HG03378 (cell line): Measurements from ENCODE around the gene KRTAP4-16.
"Not testable (repeated sequence)": the region's sequence is repeated elsewhere in the genome, so short reads cannot be mapped to it uniquely, and the experiment has no call there.

Experiments
- ATAC-seq: cut with Tn5 transposase; IDR thresholded peaks from one replicate; pipeline ENCODE4 v1.9.1; 2021; ENCODE audit warnings: mild to moderate bottlenecking, moderate library complexity; ENCODE audit not compliant: unreplicated experiment

The KRTAP4-16 gene

DNA sequence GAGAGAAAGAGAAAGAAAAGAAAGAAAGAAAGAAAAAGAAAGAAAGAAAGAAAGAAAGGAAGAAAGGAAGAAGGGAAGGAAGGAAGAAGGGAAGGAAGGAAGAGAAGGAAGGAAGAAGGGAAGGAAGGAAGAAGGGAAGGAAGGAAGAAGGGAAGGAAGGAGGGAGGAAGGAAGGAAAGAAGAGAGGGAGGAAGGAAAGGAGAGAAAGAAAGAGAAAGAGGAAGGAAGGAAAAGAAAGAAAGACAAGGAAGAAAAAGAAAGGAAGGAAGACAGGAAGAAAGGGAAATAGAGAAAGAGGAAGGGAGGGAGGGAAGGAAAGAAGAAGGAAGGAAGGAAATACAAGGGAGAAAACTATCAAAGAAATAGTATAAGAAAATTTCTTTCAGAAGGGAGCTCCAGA lies 25.2 kb downstream of the KRTAP4-16 start:
- no peak for ATAC-seq

DNA sequence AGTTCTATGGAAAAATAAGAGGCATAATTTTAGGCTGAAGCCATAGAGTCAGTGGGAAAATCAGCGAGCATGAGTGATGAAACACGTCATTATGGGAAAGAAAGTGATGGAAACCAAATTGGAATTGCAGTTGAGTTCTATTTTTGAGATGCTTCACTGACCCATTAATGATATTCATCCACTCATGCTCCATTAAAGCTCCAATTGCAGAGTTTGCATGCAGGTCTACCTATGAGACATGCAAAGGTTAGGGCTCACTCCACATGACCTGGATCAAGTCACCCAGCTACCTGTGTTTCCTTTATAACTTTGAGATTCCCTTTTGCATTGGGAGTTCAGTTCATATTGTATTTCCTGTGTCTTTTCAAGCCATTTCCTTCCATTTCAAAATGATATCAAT lies 28.3 kb downstream of the KRTAP4-16 start:
- ATAC-seq, result no peak

DNA sequence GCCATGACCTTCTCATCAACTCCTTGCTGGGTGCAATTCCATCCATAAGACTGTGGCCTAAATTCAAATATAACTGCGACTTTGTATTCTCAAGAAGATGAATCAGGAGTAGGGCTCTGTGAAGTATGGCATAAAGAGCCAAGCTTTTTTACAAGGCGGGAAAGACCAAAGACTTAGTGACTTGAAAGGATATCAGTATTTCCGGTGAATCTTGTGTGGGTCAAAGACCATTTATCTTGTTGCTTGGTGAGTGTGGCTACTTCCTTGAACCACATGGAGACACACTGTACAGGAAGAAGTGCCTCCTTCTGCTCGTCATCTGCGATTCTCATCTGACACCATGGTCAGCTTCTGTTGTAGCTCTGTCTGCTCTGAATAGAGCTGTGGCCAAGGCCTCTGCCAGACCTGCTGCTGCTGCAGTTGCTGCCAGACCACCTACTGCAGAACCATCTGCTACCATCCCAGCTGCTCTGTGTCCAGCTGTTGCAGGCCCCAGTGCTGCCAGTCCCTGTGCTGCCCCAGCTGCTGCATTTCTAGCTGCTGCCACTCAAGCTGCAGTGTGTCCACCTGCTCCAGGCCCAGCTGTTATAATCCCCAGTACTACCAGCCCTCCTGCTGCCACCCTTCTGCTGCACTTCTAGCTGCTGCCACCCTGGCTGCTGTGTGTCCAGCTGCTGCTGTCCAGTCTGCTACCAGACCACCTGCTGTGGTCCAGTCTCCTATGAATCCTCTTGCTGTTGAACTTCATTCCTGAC lies 30.2 kb downstream of the KRTAP4-16 start:
- no peak for ATAC-seq

DNA sequence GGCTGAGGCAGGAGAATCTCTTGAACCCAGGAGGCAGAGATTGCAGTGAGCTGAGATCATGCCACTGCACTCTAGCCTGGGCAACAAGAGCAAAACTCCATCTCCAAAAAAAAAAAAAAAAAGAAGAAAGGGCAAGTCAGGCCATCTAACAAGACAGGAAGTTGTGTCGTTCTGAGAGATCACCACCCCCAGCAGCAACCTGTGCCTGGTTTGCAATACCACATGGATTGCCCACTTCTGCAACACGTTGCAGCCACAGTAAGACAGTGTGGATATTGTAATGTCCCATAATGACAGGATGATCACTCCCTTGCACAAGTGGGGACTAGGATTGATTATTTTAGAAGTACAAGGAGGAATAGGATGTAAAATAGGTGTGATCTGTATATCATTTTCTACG lies 33.0 kb downstream of the KRTAP4-16 start:
- no peak for ATAC-seq

DNA sequence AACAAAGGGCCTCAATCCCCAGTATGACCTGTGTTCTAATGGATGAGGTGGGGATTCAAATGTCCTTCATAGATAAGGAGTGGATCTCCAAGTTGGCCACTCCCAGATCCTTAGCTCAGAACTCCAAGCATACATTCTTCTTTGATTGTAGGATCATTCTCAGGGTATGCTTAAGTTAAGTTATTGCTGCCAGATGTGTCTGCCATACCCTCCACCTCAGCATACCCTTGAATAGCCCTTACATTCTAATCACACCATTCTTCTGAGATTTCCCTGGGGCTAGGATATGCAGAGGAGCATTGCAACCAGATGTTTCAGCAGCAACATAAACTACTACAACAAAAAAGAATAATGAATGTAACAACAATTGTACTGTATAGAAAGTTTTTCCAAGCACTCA lies 34.7 kb downstream of the KRTAP4-16 start:
- no peak for ATAC-seq

DNA sequence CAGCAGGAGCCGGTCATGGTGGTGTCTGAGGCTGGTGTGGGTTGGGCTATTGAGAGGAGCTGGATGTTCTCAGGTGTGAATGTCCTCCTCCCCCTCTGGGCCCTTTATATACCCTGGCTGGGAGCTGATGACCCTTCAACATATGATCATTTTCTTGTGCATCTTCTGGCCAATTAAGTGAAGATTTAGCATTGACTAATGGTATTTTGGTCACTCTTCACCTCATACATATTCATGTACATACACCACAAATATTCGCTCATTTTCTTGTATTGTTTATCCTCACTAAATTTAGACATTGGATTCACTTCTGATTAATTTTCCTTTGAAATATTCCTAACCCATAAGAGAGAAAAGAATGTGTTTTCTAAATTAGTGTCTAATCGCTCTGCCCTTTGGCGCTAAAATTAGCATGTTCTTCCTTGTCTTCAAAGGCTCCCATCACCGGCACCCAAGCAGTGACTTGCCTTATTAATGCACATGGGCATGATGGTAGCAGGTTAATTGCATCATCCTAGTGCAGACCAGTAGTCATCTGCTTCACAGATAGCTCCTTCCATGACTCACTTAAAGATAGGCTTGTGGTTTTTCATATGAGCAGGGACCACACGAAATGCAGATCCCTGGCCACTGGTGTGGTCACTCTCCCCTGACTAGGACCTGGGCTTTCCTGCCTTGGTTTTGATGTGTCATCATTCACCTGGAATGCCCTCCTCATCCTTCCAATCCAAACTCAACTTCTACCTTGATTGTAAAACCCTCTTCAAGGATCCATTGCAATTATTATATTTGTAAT lies 36.0 kb downstream of the KRTAP4-16 start, which contains the start of gene KRTAP2-4:
TSS of gene KRTAP2-4 (minus strand) at position 51 of the 796 bp plus-strand sequence. CDS start at position 17, 34 bp downstream.
- no peak for ATAC-seq

DNA sequence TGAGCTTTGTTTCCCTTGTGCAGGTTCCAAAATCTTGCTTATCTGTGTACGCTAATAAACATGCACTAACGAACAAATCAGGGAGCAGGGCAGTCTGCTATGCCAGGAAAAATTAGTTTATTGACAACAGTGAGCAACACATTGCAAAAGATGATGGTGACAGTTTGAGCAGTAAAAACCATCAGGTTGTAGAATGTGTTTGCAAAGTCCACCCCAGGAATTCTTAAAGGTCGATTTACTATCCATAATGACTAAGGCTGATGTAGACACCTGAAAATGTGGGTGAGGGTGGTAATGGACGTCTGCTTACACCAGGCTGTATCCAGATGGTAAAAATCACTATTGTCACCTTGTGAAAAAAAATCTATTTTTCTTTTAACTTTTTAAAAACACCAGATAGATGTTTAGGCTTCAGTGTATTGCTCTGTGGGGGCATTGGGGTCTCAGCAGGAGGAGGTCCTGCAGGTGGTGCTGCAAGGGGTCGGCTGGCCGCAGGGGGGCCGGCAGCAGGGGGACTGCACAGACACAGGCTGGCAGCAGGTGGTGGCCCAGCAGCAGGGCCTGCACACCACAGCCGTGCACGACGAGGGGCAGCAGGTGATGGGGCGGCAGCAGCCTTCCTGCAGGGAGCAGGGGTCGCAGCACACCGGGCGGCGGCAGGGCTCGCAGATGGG lies 36.9 kb downstream of the KRTAP4-16 start:
- ATAC-seq, result not testable (repeated sequence)

DNA sequence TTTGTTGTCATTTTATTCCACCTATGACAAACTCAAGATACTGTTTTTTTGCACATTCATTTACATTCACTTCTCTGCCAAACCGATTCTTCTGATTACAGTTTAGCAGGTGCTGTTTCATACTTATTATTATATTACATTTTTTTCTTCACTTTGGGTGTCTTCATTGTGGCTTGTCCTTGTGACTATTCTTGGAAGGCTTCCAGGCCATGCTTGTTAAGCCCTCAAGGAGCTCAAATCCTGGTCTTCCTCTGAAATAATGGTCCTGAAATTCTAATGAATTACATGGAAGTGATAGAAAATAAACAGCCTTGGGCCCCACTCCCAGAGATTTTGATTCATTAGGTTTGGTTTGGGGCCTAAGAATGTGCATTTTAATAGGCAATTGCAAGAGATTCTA lies 37.7 kb downstream of the KRTAP4-16 start:
- no peak for ATAC-seq

DNA sequence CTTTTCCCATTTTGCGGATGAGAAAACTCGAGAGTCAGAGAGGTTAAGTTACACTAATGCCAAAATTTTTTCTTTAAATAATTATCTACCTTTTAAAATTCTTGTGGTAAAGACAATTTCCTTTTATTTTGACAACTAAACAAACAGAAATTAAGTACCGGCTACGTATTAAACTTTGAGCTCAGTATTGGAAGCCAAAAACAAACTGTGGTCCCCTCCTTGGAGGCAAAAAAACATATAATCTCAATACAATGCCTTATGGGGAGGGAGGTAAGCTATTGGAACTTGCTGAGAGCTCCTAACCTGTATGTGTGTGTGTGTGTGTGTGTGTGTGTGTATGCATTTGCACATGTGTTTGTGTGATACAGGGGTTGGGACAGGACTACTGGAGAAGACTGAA lies 38.6 kb downstream of the KRTAP4-16 start:
- no peak for ATAC-seq

DNA sequence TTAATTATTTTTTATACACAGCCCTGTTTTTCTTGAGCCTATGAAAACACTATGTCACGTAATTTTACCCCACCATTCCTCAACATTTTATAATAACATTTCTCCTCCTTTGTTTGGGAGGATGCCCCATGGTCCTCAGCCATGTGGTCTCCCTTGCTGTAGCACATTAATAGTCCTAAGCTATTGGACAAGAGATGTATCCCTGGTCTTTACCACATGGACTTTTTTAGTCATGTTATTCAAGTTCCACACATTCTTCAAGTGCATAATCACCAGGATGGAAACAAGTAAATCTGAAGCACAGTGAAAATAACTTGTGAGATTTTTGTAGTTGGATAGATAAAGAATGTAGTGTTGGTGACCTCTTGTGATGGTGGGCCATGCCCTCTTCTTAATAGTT lies 40.0 kb downstream of the KRTAP4-16 start:
- no peak for ATAC-seq

DNA sequence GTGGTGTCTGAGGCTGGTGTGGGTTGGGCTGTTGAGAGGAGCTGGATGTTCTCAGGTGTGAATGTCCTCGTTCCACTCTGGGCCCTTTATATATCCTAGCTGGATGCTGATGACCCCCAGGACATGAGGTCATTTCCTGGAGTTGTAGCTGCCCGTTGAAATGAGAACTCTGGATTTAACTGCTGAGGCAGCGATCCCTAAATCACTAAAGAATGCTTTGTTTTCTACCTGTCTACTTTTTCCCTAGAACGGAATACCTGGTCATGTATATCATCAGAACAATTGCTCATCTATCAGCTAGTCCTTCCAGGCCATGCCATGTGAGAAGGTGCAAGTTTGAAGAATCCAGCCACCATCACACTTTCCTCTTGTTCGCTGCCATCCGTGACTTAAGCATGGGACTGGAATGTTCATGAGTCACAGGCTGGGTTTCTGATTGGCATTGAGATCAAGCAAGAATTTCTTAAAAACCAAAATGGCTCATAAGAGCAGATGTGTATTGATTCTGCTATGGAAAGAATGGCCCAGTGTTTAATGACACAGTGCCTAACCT lies 41.9 kb downstream of the KRTAP4-16 start, which contains the start of gene KRTAP2-3:
TSS of gene KRTAP2-3 (minus strand) at position 63 of the 553 bp plus-strand sequence. CDS start 64 bp downstream, outside the sequence.
- ATAC-seq, result no peak

DNA sequence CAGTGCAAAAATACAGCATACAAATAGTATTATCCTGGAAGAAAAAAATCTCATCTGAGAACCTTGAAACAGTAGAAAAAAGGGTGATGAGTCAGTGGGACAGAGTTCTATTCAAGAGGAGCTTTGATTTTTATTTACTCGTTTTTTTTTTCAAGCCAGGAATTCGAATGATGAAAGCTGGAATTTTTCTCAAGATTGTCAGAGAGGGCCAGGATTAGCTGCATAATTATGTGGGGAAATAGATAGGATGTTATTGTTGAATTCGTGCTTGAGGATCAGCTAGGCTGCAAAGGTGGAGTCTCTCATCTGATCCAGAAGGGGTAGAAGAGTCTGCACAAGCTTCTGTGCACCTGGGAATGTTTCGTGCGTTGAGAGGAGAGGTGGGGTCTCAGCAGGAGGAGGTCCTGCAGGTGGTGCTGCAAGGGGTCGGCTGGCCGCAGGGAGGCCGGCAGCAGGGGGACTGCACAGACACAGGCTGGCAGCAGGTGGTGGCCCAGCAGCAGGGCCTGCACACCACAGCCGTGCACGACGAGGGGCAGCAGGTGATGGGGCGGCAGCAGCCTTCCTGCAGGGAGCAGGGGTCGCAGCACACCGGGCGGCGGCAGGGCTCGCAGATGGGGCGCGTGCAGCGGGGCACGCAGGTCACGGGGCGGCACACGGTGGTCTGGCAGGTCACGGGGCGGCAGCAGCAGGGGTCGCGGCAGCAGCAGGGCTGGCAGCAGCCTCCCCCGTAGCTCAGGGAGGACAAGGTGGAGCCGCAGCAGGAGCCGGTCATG lies 42.5 kb downstream of the KRTAP4-16 start:
- not testable (repeated sequence) for ATAC-seq

DNA sequence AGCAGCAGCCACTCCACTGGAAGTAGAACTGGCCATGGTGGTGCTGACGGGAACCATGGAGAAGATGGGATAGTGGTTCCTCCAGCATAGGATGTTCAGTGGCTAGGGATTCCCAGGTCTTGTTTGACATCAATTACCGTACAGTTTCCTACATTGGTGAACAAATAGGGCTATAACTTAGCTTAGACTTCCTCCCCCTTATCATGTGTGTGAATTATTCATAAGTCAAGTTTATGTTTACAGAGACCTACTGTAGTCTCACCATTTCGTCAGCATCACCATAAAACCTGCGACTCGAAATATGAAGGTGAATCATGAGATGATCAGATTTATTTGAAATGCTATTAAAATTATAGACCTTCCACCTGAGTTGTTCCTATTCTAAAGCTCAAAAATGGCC lies 43.3 kb downstream of the KRTAP4-16 start:
- no peak for ATAC-seq

DNA sequence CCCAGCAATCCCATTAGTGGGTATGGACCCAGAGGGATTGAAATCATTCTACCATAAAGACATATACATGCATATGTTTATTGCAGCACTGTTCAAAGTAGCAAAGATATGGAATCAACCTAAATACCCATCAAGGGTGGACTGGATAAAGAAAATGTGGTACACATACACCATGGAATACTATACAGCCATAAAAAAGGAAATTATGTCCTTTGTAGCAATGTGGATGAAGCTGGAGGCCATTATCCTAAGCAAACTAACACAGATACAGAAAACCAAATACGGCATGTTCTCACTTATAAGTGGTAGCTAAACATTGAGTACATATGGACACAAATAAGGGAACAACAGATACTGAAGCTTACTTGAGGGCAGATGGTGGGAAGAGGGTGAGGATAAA lies 44.5 kb downstream of the KRTAP4-16 start:
- no peak for ATAC-seq

DNA sequence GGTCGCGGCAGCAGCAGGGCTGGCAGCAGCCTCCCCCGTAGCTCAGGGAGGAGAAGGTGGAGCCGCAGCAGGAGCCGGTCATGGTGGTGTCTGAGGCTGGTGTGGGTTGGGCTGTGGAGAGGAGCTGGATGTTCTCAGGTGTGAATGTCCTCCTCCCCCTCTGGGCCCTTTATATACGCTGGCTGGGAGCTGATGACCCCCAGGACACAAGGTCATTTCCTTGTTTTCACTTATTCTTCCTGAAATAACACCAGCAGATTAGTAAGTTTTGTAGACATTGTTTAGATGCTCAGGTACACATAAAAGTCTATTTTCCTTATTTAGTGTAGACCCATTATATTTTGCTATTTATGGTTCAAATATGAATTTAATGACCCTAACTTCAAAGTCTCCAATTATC lies 46.9 kb downstream of the KRTAP4-16 start, which contains the start of gene KRTAP2-2:
TSS of gene KRTAP2-2 (minus strand) at position 101 of the 400 bp plus-strand sequence. CDS start at position 82, 19 bp downstream.
- ATAC-seq, result not testable (repeated sequence)

DNA sequence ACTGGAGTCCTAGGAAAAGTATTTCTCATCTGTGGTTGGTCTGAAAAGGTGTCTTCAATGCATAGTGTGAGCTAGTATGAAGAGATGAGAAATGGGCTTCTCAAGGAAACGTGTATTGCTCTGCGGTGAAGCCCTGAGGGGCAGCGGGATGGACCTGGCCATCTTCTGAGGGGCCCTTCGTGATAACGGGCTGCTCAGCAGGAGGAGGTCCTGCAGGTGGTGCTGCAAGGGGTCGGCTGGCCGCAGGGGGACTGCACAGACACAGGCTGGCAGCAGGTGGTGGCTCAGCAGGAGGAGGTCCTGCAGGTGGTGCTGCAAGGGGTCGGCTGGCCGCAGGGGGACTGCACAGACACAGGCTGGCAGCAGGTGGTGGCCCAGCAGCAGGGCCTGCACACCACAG lies 47.5 kb downstream of the KRTAP4-16 start:
- ATAC-seq, result not testable (repeated sequence)

DNA sequence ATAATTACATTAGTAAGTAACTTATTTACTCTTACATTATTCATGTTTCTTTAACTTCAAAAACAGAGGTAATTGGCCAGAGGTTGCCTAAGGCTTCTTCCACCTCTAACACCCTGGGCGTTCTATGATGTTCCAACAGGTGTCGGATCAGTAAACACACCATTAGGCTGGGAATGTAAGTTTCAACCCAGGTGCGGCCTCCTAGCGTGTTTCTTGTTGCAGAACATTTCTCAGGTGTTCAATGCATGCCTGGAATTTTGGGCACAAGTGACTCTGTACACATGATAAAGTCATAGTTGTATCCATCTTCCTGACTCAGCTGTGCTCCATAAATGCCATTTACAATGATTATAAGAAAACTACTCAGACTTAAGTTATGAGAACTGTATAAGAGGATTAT lies 48.0 kb downstream of the KRTAP4-16 start:
- no peak for ATAC-seq

DNA sequence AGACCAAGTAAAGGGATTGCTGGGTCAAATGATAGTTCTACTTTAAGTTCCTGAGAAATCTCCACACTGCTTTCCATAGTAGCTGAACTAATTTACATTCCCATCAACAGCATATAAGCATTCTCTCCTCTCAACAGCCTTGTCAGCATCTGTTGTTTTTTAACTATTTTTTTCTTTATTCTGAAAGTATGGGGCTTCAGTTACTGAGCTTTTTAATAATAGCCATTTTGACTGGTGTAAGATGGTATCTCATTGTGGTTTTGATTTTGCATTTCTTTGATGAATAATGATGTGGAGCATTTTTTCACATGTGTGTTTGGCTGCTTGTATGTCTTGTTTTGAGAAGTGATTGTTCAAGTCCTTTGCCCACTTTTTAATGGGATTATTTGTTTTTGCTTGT lies 49.4 kb downstream of the KRTAP4-16 start:
- no peak for ATAC-seq
